NAMALWA (cell line): ENCODE measurements around the gene LTB4R2.

Experiments
- DNase-seq: peaks from one replicate; pipeline ENCODE4 v3.0.0-alpha.2; 2015; ENCODE audit warnings: low spot score

The LTB4R2 gene, protein sequence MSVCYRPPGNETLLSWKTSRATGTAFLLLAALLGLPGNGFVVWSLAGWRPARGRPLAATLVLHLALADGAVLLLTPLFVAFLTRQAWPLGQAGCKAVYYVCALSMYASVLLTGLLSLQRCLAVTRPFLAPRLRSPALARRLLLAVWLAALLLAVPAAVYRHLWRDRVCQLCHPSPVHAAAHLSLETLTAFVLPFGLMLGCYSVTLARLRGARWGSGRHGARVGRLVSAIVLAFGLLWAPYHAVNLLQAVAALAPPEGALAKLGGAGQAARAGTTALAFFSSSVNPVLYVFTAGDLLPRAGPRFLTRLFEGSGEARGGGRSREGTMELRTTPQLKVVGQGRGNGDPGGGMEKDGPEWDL

DNA sequence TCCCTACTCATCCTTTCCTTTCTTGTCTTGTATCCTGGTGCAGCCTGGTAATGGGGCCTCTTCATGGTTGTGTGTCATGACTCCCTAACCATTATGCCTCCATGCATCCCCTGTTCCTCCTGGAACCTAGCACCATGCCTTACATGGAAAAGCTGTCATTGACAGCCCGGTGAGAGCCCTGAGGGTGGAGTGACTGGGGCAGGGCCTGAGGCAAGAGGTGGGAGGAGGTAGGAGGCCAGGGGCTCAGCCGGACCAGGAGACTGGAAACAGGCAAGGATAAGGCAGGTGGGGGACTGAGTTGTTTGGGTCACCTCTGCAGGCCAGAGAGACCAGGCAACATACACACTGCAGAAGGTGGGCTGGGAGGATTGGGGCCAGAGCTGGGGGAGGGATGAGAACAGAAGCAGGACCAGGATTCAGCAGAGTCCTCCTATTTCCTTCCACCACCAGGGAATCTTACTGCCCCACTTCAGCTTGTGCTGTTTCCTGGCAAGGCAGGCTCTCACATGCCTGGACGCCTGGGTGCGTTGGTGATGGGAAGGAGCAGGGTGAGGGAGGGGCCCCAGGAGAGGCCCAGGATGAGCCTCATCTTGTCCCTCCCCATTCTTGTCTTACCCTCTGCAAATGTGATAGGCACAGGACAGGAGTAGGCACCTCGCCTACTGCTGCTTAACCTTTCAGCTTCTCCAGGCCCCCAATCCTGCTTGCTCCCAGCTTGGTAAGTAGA is at the start of gene LTB4R2:
Gene LTB4R2, plus strand, starts transcription at position 603 of the 727 bp plus-strand sequence. CDS start 525 bp downstream, outside the sequence.
- no peak for DNase-seq

DNA sequence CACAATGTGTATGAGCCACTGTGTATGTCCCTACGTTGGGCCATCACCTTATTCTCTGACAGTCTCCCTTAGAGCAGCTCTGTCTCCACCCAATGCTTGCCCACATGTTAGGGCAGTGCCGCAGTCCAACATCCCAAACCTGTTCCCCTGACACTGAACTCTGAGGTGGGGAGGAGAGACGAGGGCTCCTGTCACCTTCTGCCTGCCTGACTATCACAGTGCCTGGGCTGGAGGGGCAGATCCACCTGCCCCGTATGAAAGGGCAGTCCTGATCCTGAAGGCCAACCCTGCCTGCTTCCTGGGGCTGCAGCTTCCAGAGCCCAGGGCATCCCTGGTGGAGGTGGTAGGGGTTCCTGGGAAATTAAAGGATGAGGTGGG is 49.2 kb upstream of the LTB4R2 start:
- no peak for DNase-seq

DNA sequence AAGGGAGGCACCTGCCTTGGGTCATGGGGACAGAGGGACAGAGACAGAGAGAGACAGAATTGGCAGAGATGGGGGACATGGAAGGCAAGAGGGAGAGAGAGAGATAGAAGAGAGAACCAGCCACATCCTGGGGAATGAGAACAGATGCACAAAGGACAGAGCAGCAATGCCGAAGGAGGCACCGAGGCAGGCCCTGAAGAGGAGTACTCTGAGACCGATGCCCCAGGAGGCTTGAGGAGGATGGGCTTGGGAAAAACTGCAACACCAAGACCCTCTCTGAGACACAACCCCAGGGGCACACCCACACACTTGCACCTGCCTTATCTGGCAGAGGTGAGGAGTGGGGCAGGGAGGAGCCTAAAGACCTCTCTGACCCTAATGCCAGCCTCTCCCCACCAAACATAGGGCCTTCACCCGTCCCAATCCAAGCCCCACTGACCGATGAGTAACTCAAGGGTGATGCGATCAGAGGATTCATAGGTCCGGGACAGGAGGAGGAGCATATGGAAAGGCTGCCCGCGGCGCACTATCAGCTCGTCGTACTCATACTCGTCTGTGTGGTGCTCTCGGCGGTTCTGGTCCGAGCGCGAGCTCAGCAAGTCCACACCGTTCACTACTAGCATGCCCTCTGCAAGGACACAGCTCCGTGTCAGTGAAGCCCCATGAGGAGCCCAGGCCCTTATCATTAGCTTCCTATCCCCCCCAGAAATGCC is 48.5 kb upstream of the LTB4R2 start:
- no peak for DNase-seq

DNA sequence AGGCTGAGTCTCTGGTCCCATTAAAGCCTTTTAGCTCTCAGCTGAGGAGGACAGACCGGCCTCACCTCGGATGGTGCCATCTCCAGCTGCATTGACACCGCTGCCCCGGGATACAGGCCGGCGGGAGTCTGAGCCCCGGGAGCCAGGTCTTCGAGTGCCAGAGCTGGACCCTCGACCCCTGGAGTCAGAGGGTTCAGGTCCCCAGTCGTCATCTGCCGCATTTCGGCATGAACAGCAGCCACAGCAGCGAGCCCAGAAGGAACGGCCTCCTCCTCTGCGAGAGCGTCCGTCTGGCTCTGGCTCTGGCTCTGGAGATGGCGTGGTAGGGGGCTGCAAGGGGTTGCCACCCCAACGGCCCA is 48.0 kb upstream of the LTB4R2 start:
- no peak for DNase-seq

DNA sequence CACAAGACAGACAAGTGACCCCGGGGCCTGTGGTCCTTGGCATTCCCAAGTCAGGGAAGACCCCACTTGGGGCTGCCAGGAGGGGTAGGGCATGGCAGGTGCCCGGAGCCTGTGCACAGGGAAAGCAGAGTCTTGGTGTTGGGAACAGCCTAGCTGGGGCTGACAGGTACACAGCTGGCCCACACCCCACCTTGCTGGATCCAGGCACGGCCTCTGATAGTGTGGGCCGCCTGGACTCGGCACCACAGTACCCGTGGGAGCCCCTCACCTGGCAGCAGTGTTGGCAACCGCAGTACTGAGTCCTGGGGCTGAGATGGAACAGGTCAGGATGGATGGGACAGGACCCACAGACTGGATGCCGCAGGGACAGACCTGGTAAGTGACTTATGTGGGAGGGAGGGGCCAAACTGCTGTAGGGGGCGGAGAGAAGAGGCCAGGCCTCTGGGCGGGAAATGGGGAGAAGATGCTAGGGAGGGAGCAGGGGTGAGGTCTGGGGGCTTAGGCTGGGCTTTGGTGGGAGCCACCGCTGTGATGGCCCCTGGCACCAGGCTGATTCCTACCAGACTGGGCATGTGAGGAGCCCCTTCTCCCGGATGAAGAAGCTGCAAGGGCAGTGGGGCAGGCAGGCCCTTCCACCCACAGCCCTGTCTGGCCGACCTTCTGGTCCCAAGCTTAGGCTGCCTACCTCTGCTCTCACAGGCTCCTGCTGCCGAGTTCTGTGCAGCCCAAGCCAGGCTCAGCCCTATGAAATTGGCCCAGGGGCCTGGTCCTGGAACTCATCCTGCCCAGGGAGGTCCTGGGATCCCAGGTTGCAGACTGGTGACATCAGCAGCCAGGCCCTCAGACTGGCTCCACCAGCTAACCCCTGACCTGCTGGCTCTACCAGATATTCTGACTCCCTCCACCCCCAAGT is 46.9 kb upstream of the LTB4R2 start, which contains the start of gene TGM1:
Gene TGM1, minus strand, starts transcription at position 357 of the 913 bp plus-strand sequence. CDS start 825 bp downstream, outside the sequence.
- no peak for DNase-seq

DNA sequence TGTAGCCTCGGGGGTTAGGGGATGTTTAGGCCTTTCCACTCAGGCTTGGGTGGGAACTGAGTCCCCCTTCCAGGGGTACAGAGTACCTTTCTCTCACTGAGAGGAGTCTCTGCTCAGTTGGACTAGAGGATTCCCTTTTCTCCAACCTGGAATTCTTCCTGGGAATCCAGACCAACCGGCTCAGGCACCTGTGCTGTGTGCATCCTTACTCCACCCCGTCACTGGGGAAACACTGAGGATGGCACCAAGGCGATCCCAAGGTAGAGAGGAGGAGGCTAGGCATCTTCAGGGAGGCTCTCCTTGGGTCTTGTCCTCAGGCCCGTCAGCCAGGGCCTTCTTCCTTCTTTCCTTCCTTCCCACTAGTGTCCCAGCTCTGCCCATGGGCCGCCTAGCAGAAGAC is 46.1 kb upstream of the LTB4R2 start:
- no peak for DNase-seq

DNA sequence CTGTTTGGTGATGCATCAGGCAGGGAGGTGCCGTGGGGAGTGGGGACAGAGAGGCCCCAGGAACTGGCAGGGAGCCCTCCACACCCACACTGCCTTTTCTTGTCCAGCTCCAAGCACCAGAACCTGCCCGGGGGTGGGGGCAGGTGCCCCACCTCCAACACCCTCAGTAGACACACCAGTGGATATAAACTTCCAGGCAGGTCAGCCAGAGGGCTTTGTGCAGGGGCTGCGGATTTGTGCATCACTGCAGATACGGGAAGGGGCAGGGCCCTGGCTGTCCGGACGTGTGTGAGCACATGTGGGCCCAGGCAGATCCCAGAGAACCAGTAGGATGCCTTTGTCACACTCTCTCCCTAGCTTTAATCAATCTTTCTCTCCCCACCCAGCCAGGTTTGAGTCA is 45.6 kb upstream of the LTB4R2 start:
- DNase-seq, result no peak

DNA sequence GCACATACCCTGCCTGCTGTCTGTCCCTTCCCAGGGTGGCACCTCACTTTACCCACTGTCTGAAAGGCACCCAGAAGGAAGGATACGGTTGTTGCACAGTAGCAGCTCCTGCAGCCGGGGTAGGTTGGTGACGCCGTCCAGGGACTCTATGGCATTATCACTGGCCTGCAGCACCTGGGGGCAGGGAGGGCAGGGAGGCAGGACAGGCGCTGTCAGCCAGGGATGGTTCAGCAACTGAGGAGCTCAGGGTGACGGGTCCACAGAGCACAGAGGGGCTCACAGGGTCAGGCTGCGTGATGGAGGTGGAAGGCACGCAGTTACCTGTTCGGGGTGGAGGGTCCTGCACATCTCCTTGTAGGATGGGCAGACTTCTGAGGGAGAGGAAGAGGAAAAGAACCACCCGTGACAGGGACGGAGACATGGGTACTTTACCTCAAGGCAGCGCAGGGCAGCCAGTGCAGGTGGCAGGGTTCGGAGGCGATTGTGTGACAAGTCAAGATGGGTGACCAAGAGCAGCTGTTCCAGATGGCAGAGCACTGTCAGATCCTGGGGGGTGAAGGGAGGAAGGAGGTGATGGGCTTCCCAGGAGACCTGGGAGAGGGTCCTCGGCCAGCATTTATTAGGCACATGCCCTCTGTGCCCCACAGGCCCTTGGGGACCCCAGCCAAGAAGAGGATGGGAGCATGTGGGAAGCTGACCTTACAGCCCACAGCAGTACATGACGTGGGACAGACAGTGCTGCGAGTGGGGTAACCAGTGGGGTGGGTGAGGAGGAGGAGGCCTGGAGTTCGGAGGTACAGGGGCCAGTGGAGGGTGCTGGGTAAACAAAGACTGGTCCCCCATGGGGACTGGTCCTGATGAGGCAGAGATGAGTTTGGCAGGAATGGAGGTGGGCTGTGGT is 43.3 kb upstream of the LTB4R2 start:
- no peak for DNase-seq

DNA sequence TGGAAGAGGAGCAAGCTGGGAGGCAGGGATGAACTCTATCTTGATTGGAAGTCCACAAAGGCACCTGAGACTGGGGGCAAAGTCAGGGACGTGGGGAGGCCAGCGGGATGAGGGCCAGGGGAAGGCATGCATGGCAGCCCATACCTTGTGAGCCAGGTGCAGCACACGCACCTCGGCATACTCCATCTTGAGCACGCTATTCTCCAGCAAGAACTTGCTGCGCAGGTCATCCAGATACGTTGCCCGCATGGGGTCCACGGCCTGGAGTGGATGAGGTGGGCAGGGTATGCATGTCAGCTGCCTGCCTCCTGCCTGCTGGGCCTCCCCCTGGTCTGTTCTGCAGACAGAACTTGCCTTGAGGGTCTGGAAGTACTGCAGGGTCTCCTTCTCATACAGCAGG is 42.4 kb upstream of the LTB4R2 start:
- no peak for DNase-seq

DNA sequence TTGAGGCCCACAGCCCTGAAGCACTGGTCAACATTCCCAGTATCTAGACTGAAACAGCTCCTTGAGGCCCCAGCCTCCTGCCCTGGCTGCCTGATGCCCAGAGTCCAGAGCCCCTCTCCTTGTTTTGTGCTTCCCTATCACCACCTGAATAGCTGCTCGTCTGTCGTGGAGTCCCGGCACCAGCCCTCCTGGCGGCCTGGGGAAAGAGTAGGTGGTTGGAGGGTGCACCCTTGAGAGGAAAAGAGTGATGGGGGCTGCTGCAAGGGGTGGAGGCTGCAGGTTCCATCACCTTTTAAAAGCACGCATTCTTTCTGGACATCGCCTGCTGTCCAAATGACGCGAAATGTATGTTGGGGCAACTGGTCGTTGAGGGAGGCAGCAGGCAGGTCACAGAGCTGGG is 41.7 kb upstream of the LTB4R2 start:
- DNase-seq, result no peak

DNA sequence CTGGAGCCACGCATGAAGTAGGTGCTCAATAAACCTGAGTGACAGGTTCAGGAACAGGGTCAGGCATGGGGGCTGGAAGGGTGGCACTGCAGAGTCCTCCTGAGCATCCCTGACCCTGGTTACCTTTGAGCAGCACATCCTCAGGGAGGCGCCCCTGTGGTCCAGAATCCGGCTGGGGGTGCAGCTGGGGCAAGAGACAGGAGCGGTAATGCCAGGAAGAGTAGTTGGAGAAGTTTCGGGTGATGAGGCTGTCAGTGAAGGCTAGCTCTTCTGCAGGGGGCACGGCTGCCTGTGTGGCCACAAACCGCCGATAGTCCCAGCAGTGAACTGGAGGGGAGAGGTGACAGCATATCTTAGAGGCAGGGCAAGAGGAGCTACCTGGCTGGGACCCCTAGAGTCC is 40.6 kb upstream of the LTB4R2 start:
- DNase-seq, result no peak

DNA sequence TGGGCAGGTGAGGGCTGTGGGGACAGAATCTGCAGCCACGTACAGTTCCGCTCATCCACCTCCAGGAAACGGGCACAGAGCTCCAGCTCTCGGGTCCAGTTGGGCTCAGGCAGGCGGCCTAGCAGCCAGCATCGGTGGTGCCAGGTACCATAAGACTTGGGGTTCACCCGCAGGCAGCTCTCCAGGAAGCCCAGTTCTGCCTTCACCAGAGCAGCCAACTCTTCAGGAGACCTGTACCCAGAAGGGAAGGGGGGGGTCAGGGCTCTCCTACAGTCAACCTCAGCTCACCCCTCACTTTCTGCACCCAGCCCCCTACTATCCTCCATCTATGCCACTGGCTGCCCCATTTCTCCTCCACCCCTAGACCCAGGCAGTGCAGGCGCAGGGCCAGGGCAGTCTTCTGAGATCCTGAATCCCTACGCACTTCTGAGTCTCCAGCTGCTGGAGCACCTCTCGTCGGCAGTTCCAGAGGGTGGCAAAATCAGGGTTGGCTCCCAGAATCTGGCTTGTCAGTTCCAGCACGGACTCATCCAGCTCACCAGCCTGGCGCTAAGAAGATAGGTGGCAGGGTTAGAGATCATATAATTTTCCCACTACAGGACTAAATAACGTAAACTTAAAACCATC is 39.9 kb upstream of the LTB4R2 start:
- no peak for DNase-seq

DNA sequence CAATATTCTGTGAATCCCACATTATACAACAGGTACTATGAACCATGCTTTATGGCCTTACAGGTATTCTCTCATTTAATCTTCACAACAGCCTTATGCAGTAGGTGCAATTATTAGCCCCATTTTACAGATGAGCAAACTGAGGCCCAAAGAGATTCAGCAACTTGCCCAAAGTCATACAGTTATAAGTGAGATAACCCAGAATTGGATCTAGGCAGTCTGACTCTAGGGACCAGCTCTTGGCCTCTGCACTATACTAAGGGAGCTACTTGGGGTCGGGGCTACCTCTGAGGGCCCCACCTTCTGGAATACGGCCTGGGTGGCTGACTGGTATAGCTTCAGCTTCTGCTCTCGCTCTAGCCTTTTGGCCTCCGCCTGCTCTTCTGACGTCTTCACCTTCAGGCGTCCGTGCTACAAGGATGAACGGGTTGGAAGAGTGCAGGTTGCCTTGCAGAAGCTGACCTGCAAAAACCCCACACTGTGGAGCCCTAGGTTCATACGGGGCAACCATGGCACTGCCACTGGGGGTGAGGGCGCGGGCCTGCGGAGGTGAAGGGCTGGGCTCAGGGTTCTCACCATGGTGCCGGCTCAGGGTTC is 39.3 kb upstream of the LTB4R2 start:
- no peak for DNase-seq

DNA sequence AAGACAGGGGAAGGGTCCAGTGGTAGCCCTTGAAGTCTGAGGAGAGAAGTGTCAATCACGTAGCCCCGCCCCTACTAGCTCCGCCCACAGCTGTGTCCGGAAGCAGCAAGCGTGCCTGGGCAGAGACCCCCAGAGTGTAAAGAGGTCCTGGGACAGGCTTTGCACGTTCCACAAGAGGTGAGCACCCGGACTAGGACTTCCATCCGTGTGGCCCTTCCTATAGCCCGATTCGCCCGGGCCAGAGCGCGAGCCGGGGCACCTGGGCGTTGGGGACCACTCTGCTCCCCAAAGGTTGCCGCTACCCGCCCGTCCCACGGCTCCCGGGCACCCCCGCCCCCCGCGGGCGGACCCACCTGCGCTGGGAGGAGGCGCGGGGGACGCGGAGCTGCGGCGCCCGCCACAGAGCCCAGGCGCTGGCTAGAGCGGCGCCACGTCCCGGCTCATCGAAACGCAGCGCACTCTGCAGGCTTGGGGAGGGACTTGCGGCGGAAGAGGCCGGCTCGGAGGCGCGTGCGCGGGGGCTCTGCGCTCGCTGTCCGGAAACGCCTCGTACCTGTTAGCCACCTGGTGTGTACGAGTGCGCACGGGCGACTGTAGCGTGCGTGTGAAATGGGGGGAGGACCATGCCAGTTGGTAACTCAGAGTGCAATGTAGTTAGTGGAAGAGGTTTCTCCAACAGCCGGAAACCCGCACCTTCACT is 38.7 kb upstream of the LTB4R2 start, which contains the start of gene RABGGTA:
Gene RABGGTA, minus strand, starts transcription at position 464 of the 700 bp plus-strand sequence. CDS start 482 bp downstream, outside the sequence.
- peak; percentile 93 for DNase-seq

DNA sequence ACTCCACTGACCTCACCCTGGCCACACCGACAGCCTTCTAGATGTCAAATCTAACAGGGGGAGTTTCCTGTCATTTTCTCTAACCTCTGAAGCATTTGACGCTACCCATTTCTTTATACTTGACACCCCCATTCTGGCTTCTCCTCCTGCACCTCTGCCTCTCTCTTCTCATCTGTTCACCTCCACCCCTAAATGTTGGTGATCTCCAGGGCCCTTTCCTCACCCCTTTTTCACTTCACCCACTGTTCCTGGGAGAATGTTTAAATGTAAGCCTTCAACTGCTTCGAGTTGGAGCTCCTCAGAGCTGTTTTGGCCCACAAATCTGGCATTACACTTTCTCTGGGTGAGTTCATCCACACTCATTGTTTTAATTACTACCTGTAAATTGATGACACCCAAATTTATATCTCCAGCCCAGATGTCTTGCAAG is 38.1 kb upstream of the LTB4R2 start:
- DNase-seq, result no peak

DNA sequence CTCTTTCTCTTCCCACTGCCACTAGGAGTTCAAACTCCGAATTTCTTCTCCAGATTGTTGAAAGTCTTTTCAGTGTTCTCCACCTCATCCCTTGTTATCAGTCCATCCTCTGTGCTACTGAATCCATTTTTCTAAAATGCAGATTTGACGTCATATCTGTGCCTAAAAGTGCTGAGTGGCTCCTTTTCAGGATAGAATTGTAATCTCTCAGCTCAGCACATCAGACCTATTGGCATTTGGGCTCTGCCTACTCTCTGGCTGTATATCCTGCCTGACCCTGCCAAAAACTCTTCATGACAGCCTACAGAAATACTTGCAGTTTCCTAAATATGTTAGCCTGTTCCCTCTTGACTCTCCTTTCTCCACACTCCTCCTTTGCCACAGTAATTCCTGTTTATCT is 37.5 kb upstream of the LTB4R2 start:
- DNase-seq, result no peak

DNA sequence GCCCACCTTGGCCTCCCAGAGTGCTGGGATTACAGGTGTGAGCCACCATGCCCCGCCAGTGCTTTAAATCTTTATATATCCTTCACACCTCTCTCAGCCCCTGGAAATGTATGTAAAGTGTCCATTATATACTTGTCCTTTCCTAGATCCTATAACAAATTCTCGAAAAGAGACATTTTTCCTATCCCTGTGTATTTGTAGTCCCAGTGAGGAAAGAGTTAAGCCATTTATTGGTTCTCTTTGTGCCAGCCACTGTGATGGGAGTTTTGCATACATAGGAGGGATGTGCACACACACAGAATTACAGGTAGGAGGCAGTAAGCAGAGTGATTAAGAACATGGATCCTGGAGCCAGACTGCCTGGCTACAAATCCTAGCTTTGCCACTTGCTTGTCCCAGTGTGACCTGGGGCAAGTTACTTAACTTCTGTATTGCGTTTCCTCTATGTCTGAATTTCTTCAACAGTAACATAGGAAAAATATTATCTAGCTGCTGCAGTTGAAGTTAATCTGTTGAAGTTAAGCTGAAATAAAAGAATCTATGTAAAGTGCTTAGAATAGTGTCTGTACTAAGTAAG is 36.4 kb upstream of the LTB4R2 start:
- DNase-seq, result peak; percentile 20

DNA sequence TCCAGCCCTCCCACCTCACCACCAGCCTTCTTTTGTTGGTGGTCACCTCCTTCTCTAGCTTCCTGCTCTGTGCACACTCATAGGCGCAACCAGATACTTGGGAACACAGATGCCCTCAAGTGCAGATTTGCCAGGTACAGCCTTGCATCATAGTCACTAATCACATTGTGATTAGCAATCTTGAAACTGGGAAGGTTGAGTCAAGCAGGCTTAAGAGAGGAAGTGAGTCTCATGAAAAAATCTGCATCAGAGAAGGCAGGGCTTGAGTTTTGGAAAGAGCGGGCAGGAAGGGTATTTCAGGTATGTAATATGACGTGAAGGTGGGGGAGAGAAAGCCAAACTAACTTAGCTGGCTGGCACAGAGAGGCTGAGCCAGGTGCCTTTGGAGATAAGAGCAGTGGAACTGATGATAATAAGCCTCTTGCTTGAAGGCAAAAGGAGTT is 35.8 kb upstream of the LTB4R2 start:
- peak; percentile 19 for DNase-seq

DNA sequence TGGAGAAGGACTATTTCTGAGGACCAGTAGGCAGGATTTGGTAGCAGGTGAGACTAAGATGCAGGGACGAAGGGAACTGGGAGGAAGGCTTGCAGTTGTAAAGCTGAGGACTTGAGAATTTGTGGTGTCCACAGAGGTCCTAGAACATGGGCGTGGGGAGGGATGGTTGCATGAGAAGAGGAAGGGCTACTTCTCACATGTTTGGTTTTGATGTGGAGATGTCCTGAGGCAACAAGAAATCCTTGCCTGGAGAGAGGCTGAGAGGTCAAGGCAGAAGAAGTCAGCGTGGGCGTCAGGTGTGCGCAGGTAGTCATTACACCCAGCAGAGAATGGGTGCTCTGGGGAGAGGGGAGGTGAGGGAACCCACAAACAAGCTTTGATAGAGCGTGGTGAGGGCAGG is 32.9 kb upstream of the LTB4R2 start:
- no peak for DNase-seq
